H1 (cell line): ENCODE measurements around the gene SFMBT2. TPM values are rescaled to one million over a fixed set of nuclear protein-coding genes. Genes with fewer than 3 reads are reported as not detected.

ENCODE experiments used
- CTCF ChIA-PET: fragments of 300-600 bp; sonication (Branson Sonifier 250); formaldehyde crosslinking; loops from one replicate; lab custom pipeline; 2021; ENCODE audit not compliant: partially characterized antibody; lab: Charles Lee
- POLR2A ChIA-PET: fragments of 300-600 bp; sonication (Branson Sonifier 250); formaldehyde crosslinking; loops from one replicate; lab custom pipeline; 2021; ENCODE audit warnings: inconsistent platforms; ENCODE audit not compliant: partially characterized antibody; lab: Charles Lee
- DNase-seq, 2 experiments: peaks; one replicate each; pipeline versions ENCODE4 v3.0.0 to v3.0.0-alpha.2; 2010 to 2022; ENCODE audit warnings: low spot score in 2 of 2, low read depth in 1 of 2, mixed read lengths in 1 of 2
- FAIRE-seq: peaks from 2 replicates; lab custom pipeline; 2011; peaks lifted over from hg19 to GRCh38; lab: Jason Lieb, UNC
- H2AFZ ChIP-seq: 2 replicates; pipeline ENCODE4 v1.8.1; 2012; ENCODE audit warnings: low read length, inconsistent platforms
- H2AK5ac ChIP-seq: 2 replicates; pipeline ENCODE4 v1.6.1; 2013; ENCODE audit warnings: low read depth, low read length
- H2BK120ac ChIP-seq: replicated peaks from 2 replicates; pipeline ENCODE3; 2013; ENCODE audit warnings: low read depth, low read length, inconsistent platforms
- H2BK12ac ChIP-seq: 2 replicates; pipeline ENCODE4 v1.6.1; 2013; ENCODE audit warnings: low read depth, low read length
- H2BK15ac ChIP-seq: 2 replicates; pipeline ENCODE4 v1.6.1; 2013; ENCODE audit warnings: low read length
- H2BK20ac ChIP-seq: 2 replicates; pipeline ENCODE4 v1.6.1; 2013; ENCODE audit warnings: low read length
- H2BK5ac ChIP-seq: 2 replicates; pipeline ENCODE4 v1.6.1; 2013; ENCODE audit warnings: low read depth, low read length
- H3K14ac ChIP-seq: 2 replicates; pipeline ENCODE4 v1.6.1; 2013; ENCODE audit warnings: inconsistent platforms; ENCODE audit not compliant: insufficient read length
- H3K18ac ChIP-seq: 2 replicates; pipeline ENCODE4 v1.6.1; 2013; ENCODE audit warnings: low read length; ENCODE audit errors: extremely low read depth
- H3K23ac ChIP-seq: 2 replicates; pipeline ENCODE4 v1.6.1; 2013; ENCODE audit warnings: inconsistent platforms; ENCODE audit not compliant: insufficient read length
- H3K23me2 ChIP-seq: 2 replicates; pipeline ENCODE4 v1.6.1; 2013; ENCODE audit warnings: low read depth, low read length
- H3K27ac ChIP-seq: 2 replicates; pipeline ENCODE4 v1.6.1; 2011; ENCODE audit warnings: low read depth, low read length, inconsistent platforms
- H3K27me3 ChIP-seq, 4 experiments: replicated peaks in 1 of 4; 1 replicate in 1 of 4; 2 replicates in 3 of 4; pipeline versions ENCODE4 v1.6.1 to v1.8.1; 2011 to 2013; ENCODE audit warnings: low read length in 3 of 4, mild to moderate bottlenecking in 3 of 4, inconsistent platforms in 2 of 4, mixed read lengths in 2 of 4, moderate library complexity in 1 of 4; ENCODE audit not compliant: control insufficient read depth in 3 of 4, insufficient read depth in 3 of 4; ENCODE audit errors: extremely low read depth in 1 of 4
- H3K36me3 ChIP-seq, 4 experiments: 2 replicates each; pipeline versions ENCODE4 v1.6.1 to v1.8.1; 2011 to 2013; ENCODE audit warnings: mild to moderate bottlenecking in 4 of 4, low read length in 3 of 4, moderate library complexity in 2 of 4, control low read depth in 1 of 4, inconsistent platforms in 1 of 4; ENCODE audit not compliant: insufficient read depth in 4 of 4, control insufficient read depth in 2 of 4
- H3K4ac ChIP-seq: replicated peaks from 2 replicates; pipeline ENCODE3; 2013; ENCODE audit warnings: low read length, low read depth, mixed read lengths, inconsistent platforms; ENCODE audit not compliant: insufficient read length
- H3K4me1 ChIP-seq, 4 experiments: replicated peaks in 1 of 4; 1 replicate in 1 of 4; 2 replicates in 3 of 4; pipeline versions ENCODE4 v1.6.1 to v1.8.1; 2011 to 2013; ENCODE audit warnings: low read length in 3 of 4, inconsistent platforms in 2 of 4, mixed read lengths in 1 of 4; ENCODE audit not compliant: insufficient read depth in 4 of 4, control insufficient read depth in 3 of 4
- H3K4me2 ChIP-seq, 2 experiments: 2 replicates each; pipeline versions ENCODE4 v1.6.1 to v1.8.1; 2011 to 2013; ENCODE audit warnings: low read depth in 2 of 2, low read length in 2 of 2, control low read depth in 1 of 2, inconsistent platforms in 1 of 2, mild to moderate bottlenecking in 1 of 2; ENCODE audit not compliant: insufficient read depth in 1 of 2
- H3K4me3 ChIP-seq, 4 experiments: fragments of 200-600, 300-600 bp in 1 of 4; sonication (generic), shearing (Covaris generic), sonication (Bioruptor Twin) in 1 of 4; 2 replicates each; pipeline versions ENCODE4 v1.5.1 to v1.8.1; 2011 to 2016; ENCODE audit warnings: low read length in 4 of 4, low read depth in 3 of 4, control low read depth in 2 of 4, inconsistent platforms in 2 of 4, mild to moderate bottlenecking in 2 of 4, mixed read lengths in 1 of 4, moderate library complexity in 1 of 4; ENCODE audit not compliant: insufficient read depth in 2 of 4; ENCODE audit errors: extremely low read depth in 1 of 4
- H3K56ac ChIP-seq: replicated peaks from 2 replicates; pipeline ENCODE3; 2013; ENCODE audit warnings: low read depth, mild to moderate bottlenecking, mixed read lengths, low read length, inconsistent platforms; ENCODE audit not compliant: insufficient read length
- H3K79me1 ChIP-seq: 2 replicates; pipeline ENCODE4 v1.6.1; 2013; ENCODE audit warnings: low read depth, low read length, control low read depth
- H3K79me2 ChIP-seq, 2 experiments: 2 replicates each; pipeline versions ENCODE4 v1.6.1 to v1.8.1; 2012 to 2013; ENCODE audit warnings: low read length in 2 of 2, mild to moderate bottlenecking in 2 of 2, inconsistent platforms in 1 of 2; ENCODE audit not compliant: insufficient read depth in 2 of 2, control insufficient read depth in 1 of 2
- H3K9ac ChIP-seq, 4 experiments: replicated peaks in 1 of 4; 1 replicate in 1 of 4; 2 replicates in 3 of 4; pipeline versions ENCODE4 v1.6.1 to v1.8.1; 2011 to 2013; ENCODE audit warnings: low read depth in 3 of 4, low read length in 3 of 4, control low read depth in 2 of 4, mild to moderate bottlenecking in 2 of 4, moderate library complexity in 2 of 4, inconsistent platforms in 1 of 4; ENCODE audit errors: extremely low read depth in 1 of 4
- H3K9me3 ChIP-seq, 2 experiments: 2 replicates each; pipeline versions ENCODE4 v1.6.1 to v1.8.1; 2012 to 2013; ENCODE audit warnings: mild to moderate bottlenecking in 2 of 2, moderate library complexity in 2 of 2, control low read depth in 1 of 2, inconsistent platforms in 1 of 2, low read depth in 1 of 2, low read length in 1 of 2, mixed read lengths in 1 of 2; ENCODE audit not compliant: insufficient read depth in 2 of 2
- H4K20me1 ChIP-seq, 2 experiments: replicated peaks in 1 of 2; 2 replicates each; pipeline versions ENCODE3 to v1.8.1; 2011 to 2013; ENCODE audit warnings: inconsistent platforms in 2 of 2, low read length in 2 of 2, mild to moderate bottlenecking in 1 of 2; ENCODE audit not compliant: insufficient read depth in 2 of 2, control insufficient read depth in 1 of 2
- H4K5ac ChIP-seq: 2 replicates; pipeline ENCODE4 v1.6.1; 2013; ENCODE audit warnings: low read length, low read depth, mixed read lengths, inconsistent platforms; ENCODE audit not compliant: insufficient read length
- H4K8ac ChIP-seq: 2 replicates; pipeline ENCODE4 v1.8.0; 2013; ENCODE audit warnings: mild to moderate bottlenecking, moderate library complexity, low read length, inconsistent platforms; ENCODE audit not compliant: insufficient read depth; ENCODE audit errors: extremely low read depth
- H4K91ac ChIP-seq: replicated peaks from 2 replicates; pipeline ENCODE3; 2013; ENCODE audit warnings: low read length, mixed read lengths, inconsistent platforms; ENCODE audit not compliant: insufficient read length
- ATF3 ChIP-seq: IDR thresholded peaks from 2 replicates; pipeline ENCODE4 v1.6.1; 2011; ENCODE audit warnings: low read depth, mild to moderate bottlenecking, low read length; ENCODE audit not compliant: insufficient read depth
- CHD1 ChIP-seq: IDR thresholded peaks from 2 replicates; pipeline ENCODE4 v1.6.1; 2012; ENCODE audit warnings: low read depth, low read length, improper control_type of control experiment
- NRF1 ChIP-seq: IDR thresholded peaks from 2 replicates; pipeline ENCODE4 v1.6.1; 2011; ENCODE audit warnings: mild to moderate bottlenecking, low read depth, low read length, improper control_type of control experiment
- SP1 ChIP-seq: IDR thresholded peaks from 2 replicates; pipeline ENCODE4 v1.6.1; 2011; ENCODE audit warnings: low read depth, low read length
- SP4 ChIP-seq: IDR thresholded peaks from 2 replicates; pipeline ENCODE4 v1.6.1; 2012; ENCODE audit warnings: low read length, inconsistent platforms
- WGBS, 2 experiments: shearing (Covaris generic) in 1 of 2; methylation state at CpG; one replicate each; pipeline versions ENCODE4 v1.1.6 to v1.1.7; 2013 to 2015; ENCODE audit warnings: low lambda C conversion rate in 2 of 2, mixed read lengths in 2 of 2, inconsistent platforms in 1 of 2, low coverage in 1 of 2, missing lambda C conversion rate in 1 of 2; ENCODE audit not compliant: insufficient replicate concordance in 2 of 2, insufficient coverage in 1 of 2, insufficient read length in 1 of 2; ENCODE audit errors: extremely low coverage in 1 of 2, missing lambda C conversion rate in 1 of 2; 5-methylcytosine and 5-hydroxymethylcytosine counted together
- polyA plus RNA-seq, 7 experiments: library from polyadenylated mRNA; depleted of rRNA in 3 of 7; stranded (reverse) in 5 of 7; unstranded in 2 of 7; fragments of >200 nt in 5 of 7; fragments of 200-250 nt in 2 of 7; gene quantifications; 1 replicate in 5 of 7; 2 replicates in 1 of 7; 4 replicates in 1 of 7; pipeline versions ENCODE4 v1.2.1 to v1.2.3, GENCODE V29; 2011 to 2013; ENCODE audit warnings: missing spikeins in 2 of 7, mixed read lengths in 2 of 7
- total RNA-seq: library from RNA; stranded (reverse); fragmentation: NEBNext Ultra II Directional; extraction: Animal tissue kit (Norgen Biotek cat#: 25700); gene quantifications from 2 replicates; pipeline ENCODE4 v1.2.1, GENCODE V29; 2021

Gene SFMBT2
- total and polyA plus RNA-seq, 2 of the 8 experiments (the other 6 are each of a cell fraction or from before 2014, with no cell fraction given): 2.9 to 11.0 TPM

- no peak for DNase-seq
- Histone ChIP-seq H3K18ac (no peak overlapping the region), H4K20me1 (peaks cover 0 to 1% of the 10 kb centered on the region in 2 experiments), H3K23me2 (no peaks in the 10 kb centered on the region), H4K8ac (no peak overlapping the region), H3K36me3 (no peaks in the 10 kb centered on the region), H2BK20ac (no peak overlapping the region), H2BK12ac (no peak overlapping the region), H3K56ac (no peak overlapping the region), H3K23ac (no peak overlapping the region), H2BK5ac (no peak overlapping the region), H3K4ac (no peak overlapping the region), H2BK120ac (no peak overlapping the region), H3K27ac (no peak overlapping the region), H2BK15ac (no peak overlapping the region), H3K4me2 (no peak overlapping the region), H3K79me1 (no peaks in the 10 kb centered on the region), H3K79me2 (no peaks in the 10 kb centered on the region), H2AFZ (no peak overlapping the region), H3K4me3 (no peak overlapping the region), H3K9ac (no peak overlapping the region), H4K5ac (no peak overlapping the region), H3K9me3 (no peaks in the 10 kb centered on the region), H3K4me1 (no peaks in the 10 kb centered on the region), H4K91ac (no peak overlapping the region), H3K14ac (no peak overlapping the region), H2AK5ac (no peak overlapping the region), H3K27me3 (no peaks in the 10 kb centered on the region)
- no peak for FAIRE-seq
- 91% methylated on average over 5 of the region's 5 CpGs; no CpG with 5 or more reads in 1 of the 2 experiments for WGBS, 2 experiments
- POLR2A ChIA-PET: no interaction called here
- CTCF ChIA-PET: no interaction called here
- TF ChIP-seq ATF3 (no peak), SP4 (no peak), NRF1 (no peak), CHD1 (no peak), SP1 (no peak)
Measured at GRCh38 chr10:7117177-7117799, 293.5 kb downstream of the SFMBT2 start.
